DMS79 (cell line): Measurements from ENCODE around the gene HERC6.
A peak's percentile ranks its signal among the peaks of the same experiment; 100 is the strongest.
"Not testable (repeated sequence)": the region's sequence is repeated elsewhere in the genome, so short reads cannot be mapped to it uniquely, and the experiment has no call there.

Experiments used
- DNase-seq: peaks from one replicate; lab custom pipeline; 2025; lab: John Stamatoyannopoulos, UW

The HERC6 gene

DNA sequence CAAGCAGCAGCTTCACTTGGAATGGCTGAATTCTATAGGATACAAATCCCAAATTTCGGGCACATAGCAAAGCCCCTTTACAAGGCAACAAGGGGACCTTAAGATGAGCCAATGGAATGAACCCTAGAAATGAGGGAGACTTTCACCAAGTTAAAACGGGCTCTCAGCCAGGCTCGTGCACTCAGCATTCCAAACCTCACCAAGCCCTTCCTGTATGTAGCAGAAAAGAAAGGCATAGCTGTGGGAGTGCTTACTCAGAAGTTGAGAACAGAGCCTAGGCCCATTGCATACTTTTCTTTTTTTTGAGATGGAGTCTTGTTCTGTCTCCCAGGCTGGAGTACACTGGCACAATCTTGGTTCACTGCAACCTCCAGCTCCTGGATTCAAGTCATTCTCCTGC, 67.5 kb downstream of the HERC6 start:
- no peak for DNase-seq

- DNase-seq, result no peak
These were observed 68.9 kb downstream of the HERC6 start for GRCh38 chr4:88447371-88448095.

GRCh38 chr4:88448211-88448765, 69.6 kb downstream of the HERC6 start:
- DNase-seq, result not testable (repeated sequence)

GRCh38 chr4:88448889-88449288, 70.2 kb downstream of the HERC6 start:
- no peak for DNase-seq

DNA sequence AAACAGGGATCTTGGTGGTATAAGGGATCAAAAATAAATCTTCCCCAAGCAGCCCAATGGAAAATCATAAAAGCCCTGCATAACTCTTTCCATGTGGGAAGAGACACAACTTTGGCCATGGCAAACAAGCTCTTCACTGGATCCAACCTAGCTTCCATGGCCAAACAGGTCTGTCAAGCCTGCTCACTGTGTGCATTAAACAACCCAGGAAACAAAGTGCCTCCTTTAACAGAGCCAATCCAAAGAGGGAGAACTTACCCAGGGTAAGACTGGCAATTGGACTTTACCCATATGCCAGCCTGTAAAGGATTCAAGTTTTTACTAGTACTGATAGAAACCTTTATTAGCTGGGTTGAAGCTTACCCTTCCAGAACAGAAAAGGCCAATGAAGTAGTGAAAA, 70.6 kb downstream of the HERC6 start:
- no peak for DNase-seq

DNA sequence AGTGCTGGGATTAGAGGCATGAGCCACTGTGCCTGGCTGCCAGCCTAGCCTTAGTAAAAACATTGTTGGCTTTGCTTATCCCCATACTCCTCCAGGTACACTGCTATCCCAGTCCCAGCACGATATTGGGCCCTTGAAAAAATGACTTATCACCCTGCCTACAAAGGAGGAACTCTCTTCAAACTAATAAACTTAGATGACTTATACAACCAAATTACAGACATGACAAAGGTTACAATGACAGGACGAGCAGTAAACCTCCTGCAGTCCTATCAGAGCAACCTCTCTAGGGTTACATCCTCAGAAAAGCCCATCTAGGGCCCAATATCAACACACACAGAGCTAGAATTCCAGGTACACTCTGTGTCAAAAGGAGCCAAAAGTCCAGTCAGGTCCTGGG, 72.6 kb downstream of the HERC6 start:
- no peak for DNase-seq

DNA sequence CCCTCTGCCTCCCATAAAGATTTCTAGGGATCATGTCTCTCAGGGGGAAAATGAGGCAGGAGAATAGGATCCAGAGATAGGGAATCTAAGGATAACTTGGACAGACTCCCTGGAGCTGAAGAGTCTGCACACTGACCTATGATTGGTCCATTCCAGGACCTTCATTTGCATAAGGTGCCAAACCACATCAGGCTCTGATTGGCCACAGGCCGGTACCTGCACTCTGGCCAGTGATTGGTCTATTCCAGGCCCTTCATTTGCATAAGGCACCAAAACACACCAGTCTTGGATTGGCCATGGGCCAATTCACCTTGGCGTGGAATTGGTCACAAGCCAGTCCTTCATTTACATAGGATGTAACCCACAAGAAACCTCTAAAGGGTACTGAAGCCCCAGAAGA, 74.3 kb downstream of the HERC6 start:
- no peak for DNase-seq

DNA sequence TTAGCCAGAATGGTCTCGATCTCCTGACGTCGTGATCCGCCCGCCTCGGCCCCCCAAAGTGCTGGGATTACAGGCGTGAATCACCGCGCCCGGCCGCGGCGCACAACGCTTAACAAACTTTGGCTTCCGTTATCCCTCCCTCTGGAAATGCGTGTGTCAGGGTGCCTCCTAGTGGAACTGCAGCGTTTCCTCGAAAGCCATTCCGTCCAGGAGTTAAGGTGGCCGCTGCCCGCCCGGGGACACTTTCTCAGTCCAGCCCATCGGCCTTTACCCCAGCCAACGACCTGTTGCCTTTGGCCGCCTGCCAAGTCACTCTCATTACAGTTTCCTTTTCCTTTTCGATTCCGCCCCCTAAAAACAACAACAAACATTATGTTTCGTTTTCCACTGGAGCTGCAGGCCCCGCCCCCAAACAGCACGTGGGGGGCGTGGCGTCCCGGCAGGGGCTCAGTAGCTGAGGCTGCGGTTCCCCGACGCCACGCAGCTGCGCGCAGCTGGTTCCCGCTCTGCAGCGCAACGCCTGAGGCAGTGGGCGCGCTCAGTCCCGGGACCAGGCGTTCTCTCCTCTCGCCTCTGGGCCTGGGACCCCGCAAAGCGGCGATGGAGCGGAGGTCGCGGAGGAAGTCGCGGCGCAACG, 78.1 kb downstream of the HERC6 start, which contains the start of gene HERC5:
Gene HERC5, plus strand, starts transcription at position 450 of the 637 bp plus-strand sequence. Its CDS starts 151 bp downstream, at position 601.
- peak; percentile 67 for DNase-seq

- no peak for DNase-seq
These were observed 78.9 kb downstream of the HERC6 start for GRCh38 chr4:88457307-88458103.

DNA sequence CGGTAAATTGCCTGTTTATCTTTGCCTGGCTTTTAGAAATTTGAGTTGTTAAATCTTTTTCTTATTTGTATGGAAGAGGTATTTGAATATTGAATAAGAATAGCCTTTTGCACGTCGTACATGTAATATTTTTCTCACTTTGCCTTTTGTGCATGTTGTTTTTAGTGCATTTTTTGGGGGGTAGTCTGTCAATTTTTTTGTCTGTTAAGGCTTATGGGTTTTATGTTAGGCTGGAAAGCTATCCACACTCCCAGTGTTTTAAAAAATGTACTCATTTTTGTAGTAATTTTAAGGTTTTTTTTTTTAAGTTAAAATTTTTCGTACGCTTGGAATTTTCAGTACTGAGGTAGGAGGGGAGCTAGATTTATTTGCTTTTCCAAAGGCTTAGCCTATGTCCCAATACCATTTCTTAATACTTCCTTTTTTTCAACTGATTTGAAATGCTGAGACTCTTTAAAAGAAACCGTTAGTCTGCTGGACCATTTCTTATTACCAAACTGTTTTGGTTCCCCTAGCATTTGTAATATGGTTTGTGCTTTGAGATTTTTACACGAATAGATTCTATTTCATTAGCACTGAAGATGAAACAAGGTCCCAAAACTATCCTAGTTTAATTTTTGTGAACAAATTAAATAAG, 79.6 kb downstream of the HERC6 start:
- DNase-seq, result no peak

DNA sequence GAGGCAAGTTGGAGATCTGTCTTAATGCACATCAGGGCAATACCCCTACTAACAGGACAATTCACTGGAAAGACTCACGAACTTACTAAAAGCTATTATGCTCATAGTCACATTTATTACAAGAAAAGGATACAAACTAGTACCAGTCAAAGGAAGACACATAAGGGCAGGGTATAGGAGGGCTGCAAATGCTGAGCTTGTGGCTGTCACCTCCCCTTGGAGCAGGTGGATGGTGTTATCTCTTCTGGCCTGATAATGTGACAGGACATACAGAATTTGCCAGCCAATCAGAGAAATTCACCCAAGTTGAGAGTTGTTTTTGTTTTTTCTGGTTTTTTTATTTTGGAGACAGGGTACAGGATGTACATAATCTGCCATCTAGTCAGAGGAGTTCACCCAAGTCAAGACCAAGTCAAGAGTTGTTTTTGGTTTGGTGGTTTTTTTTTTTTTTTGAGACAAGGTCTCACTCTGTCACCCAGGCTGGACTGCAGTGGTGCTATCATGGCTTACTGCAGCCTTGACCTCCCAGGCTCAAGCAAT, 87.1 kb downstream of the HERC6 start:
- DNase-seq, result no peak

DNA sequence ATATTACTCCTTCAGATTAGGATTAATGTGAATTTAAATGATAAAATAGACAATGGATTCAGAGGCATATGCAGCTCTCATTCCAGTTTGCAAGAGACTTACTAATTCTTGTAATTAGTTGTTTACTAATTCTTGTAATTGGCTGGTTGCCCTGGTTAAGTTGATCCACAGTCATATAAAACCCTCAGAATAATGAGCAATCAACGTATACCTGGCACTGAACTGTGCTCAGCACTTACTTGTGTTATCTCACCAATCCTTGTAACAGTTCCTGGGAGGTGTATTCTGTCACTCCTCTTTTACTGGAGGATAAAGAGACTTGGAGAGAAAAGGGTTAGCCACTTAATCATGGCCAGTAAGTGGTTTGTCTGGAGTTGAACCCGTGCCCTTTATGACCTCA, 88.7 kb downstream of the HERC6 start:
- no peak for DNase-seq

DNA sequence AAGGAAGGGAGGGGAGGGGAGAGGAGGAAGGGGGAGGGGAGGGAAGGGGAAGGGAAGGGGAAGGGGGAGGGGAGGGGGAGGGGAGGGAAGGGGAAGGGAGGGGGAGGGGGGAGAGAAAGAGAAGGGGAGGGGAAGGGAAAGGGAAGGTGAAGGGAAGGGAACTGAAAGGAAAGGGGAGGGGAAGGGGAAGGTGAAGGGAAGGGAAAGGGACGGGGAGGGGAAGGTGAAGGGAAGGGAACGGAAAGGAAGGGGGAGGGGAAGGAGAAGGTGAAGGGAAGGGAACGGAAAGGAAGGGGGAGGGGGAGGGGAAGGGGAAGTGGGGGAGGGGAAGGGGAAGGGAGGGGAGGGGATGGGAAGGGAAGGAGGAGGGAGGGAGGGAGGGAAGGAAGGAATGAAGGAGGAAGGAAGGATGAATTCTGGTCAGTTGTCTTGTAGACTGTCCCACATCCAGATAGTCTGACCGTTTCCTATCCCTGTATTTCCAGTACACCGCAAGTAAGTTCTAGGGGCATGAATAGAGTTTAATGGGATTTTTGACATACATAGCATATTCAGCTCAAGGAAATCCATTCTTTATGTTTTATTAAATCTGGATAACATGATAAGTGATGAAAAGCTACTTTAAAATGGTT, 98.7 kb downstream of the HERC6 start:
- no peak for DNase-seq

GRCh38 chr4:88478247-88478646, 99.6 kb downstream of the HERC6 start:
- DNase-seq, result no peak

DNA sequence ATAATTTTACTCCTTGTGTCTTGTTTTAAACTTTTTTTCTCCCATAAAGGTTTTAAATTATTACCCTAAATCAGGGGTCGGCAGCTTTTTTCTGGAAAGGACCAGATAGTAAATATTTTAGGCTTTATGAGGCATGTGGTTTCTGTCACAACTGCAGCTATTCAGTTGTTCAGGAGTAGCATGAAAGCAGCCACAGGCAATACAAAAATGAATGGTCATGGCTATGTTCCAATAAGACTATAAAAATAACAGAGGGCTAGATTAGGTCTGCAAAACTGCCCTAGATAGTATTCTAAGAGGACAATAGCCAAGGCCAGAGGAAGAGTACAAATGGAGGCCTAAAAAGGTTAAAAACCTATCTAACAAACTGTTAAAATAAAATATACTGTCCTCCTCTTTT, 102.9 kb downstream of the HERC6 start:
- DNase-seq, result no peak

- no peak for DNase-seq
These were observed 110.6 kb downstream of the HERC6 start for GRCh38 chr4:88489100-88489761.
